Activated effector memory CD4-positive, alpha-beta T cell treated with anti-CD3 and anti-CD28 coated beads, Interleukin-2, amount 50 U/mL, for 16 hours (primary cell): ENCODE results near the gene SDHAF2.
A peak's percentile ranks its signal among the peaks of the same experiment; 100 is the strongest.
"Not testable (repeated sequence)": the region's sequence is repeated elsewhere in the genome, so short reads cannot be mapped to it uniquely, and the experiment has no call there.

Experiments used
- DNase-seq: peaks from one replicate; pipeline ENCODE4 v3.0.0-alpha.2; 2020

Gene SDHAF2

GRCh38 chr11:61425367-61426131, 4.4 kb upstream of the SDHAF2 start:
- DNase-seq = no peak

DNA sequence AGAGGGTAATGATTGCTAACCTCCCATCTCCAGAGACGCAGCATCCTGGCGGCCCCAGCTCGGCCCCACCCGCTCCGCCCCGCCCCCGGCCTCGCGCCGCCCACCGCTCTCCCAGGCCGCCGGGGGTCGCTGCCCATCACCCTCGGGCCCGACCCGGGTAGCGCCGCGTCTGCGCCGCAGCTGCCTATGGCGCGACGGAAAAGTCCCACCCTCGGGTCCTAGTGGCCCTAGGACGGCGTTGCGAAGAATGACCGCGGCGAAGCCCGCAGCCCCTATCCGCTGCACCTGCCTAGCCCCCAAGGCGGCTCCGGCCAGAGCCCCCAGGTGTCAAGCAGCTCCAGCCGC, 606 bp upstream of the SDHAF2 start:
- peak; percentile 89 for DNase-seq

- DNase-seq = not testable (repeated sequence)
Observed at GRCh38 chr11:61430839-61431238, 915 bp downstream of the SDHAF2 start.

GRCh38 chr11:61437496-61437895, 7.6 kb downstream of the SDHAF2 start:
- DNase-seq = no peak

DNA sequence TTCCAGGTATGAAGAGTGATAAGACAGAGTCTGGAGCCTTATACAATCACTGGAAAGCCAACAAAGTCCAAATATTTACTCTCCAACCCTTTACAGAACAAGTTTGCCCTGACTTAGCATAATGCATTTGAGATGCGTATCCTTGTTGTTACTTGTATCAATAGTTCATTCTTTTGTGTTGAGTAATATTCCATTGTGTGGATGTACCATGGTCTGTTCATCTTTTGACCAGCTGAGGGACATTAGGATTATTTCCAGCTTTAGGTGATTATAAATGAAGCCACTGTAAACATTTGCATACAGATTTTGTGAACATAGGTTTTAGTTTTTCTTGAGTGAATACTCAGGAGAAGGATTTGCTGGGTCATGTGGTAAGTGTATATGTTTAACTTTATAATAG, 9.7 kb downstream of the SDHAF2 start:
- DNase-seq = no peak

DNA sequence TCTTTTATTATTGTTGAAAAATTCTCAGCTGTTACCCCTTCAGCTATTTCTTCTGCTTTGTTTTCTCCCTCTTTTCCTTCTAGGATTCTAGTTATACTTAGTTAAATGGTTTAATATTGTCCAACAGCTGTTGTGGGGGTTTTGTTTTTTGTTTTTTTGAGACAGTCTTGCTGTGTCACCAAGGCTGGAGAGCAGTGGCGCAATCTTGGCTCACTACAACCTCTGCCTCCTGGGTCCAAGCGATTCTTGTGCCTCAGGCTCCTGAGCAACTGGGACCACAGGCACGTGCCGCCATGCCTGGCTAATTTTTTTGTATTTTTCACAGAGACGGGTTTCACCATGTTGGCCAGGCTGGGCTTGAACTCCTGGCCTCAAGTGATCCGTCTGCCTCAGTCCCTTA, 12.7 kb downstream of the SDHAF2 start:
- no peak for DNase-seq

- DNase-seq = no peak
Observed at GRCh38 chr11:61445516-61445915, 15.6 kb downstream of the SDHAF2 start.

DNA sequence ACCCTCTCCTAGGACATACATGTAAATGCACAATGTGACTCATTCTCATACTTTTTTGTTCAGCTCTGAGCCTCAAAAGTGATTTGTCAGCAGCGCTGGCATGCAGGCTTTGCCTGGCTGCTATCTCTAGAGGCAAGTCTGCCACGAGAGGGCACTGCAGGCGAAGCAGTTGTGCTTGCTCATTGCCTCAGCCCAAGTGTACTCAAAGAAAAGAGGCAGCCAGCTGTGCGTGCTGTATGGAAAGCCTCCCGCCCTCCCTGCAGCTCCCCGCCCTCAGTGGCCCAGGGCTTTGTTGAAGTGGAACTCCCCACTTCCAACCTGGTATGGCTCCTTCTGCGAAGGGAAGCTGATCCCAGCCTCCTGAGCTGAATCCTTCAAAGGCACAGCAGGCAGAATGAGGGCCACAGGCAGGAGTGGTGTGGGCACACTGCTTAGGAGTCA, 16.3 kb downstream of the SDHAF2 start:
- DNase-seq = peak; percentile 90

GRCh38 chr11:61447601-61448551, 18.0 kb downstream of the SDHAF2 start:
- DNase-seq = no peak

DNA sequence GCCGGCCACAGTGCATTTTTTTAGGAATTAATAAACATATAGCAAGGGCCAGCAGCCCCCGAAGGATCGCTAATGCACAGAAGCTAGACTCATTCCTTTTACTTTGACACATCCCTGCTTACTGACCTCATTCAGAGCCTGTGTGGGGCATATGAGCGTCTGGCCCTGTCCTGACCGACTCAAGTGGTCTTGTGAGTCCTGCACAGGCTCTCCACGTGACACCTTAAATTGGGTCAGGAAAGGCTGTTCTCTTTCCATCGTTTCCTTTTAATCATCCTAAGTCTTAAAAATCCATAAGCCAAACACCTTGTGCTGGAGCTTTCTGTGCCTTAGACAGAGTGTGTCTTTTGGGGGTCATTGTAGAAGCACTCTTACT, 18.6 kb downstream of the SDHAF2 start:
- DNase-seq = no peak

DNA sequence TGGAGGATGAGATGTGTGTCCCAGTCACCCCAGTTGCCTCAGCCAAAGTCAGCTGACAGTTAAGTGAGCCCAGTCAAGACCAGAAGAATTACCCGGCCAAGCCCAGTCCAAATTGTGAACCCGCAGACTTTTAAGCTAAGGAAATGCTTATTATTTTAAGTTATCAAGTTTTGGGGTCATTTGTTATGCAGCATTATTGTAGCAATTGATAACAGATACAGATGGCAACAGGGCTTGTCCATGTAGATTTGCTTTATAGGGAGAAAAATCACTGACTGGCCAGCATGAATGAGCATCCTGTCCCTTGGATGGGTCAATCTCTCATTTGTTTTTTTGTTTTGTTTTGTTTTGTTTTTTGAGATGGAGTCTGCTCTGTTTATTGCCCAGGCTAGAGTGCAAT, 22.9 kb downstream of the SDHAF2 start:
- DNase-seq = no peak

DNA sequence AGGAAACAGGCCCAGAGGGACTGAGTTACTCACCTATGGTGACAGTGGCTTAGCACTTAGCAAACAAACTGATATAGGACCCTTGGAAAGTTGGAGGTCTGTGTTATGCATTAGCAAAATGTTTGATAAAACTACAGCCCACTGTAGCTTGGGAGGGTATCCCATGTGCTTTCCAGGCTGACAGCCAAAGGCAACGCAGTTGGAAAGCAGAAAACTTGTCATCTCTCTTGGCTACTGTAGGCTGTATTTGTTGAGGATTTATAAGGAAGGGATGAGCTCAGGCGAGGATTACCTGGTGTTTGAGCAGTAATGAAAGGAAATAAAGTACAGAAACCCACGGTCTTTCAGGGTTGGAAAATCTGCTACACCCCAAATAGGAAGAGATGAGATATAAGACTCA, 23.8 kb downstream of the SDHAF2 start:
- no peak for DNase-seq

DNA sequence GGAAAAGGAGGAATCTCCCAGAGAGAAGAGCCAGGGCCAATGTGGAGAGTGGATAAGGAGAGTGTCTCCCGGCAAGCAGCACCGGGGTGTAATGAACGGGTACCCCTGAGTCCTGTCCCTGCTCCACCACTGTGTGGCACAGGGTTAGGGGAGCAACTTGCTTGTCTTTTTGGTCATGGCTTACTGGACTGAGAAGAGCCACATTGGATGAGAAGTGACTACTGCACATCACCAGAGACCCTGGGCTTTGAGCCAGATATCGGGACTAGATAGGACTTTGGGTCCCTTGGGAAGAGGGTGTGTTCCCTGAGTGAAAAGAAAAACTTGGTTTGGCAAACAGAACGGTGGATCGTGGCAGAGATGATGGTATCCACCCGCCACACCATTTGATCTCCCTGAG, 24.6 kb downstream of the SDHAF2 start:
- DNase-seq = no peak

GRCh38 chr11:61460474-61460881, 30.6 kb downstream of the SDHAF2 start:
- no peak for DNase-seq

GRCh38 chr11:61460986-61461385, 31.1 kb downstream of the SDHAF2 start:
- DNase-seq = no peak

GRCh38 chr11:61467602-61468001, 37.7 kb downstream of the SDHAF2 start:
- not testable (repeated sequence) for DNase-seq

- DNase-seq = no peak
Observed at GRCh38 chr11:61468002-61468401, 38.1 kb downstream of the SDHAF2 start.

- DNase-seq = no peak
Observed at GRCh38 chr11:61472282-61472681, 42.4 kb downstream of the SDHAF2 start.

- no peak for DNase-seq
Observed at GRCh38 chr11:61472868-61473267, 42.9 kb downstream of the SDHAF2 start.

GRCh38 chr11:61473370-61474012, 43.6 kb downstream of the SDHAF2 start:
- no peak for DNase-seq

DNA sequence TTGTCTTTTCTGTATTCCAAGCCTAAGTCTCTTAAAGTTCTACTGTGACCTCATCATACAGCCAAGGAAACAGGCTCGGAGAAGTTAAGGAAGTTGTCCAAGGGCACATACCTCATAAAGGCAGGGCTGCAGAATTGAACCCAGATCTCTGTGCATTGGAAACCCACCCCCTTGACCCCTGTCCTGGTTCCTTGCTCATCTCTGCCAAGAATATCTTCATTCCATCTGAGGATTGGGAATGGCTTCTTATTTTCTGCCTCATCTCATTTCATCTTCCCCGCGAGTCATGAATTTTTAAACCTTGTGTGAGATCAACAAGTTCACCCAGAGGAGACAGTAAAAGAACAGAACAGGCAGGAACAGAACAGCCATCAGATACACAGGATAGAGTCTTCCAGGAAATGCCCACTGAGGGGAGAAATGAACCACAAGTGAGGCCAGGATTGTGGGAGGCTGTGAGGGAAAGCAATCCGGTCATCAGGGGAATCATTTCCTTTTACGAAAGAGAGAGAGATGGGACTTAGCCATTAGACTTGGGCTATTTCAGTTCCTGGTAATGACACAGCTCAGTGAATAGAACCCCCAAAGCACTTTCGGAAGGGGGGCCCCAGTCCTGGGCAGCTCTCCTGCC, 44.2 kb downstream of the SDHAF2 start:
- DNase-seq = no peak

- DNase-seq = no peak
Observed at GRCh38 chr11:61475433-61475832, 45.5 kb downstream of the SDHAF2 start.

DNA sequence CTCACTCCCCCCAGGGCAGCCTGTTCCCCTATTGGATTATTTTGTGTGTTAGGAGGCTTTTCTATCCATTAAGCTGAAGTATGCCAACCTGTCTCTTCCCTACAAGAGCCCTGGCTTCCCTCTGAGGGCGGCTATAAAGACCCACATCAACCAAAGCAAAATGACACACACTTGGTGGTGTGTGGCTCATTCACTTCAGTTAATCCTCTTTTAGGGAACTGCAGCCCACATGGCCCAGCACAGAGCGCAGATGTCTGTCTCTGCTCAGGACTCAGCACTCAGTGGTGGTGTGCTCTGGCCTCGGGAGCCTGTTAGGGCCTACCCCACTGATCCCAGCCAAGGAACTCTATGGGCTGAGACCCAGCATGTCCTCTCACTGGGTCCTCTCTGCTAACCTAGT, 46.4 kb downstream of the SDHAF2 start:
- no peak for DNase-seq
